ENCODE data around the gene CDH12.

DNA sequence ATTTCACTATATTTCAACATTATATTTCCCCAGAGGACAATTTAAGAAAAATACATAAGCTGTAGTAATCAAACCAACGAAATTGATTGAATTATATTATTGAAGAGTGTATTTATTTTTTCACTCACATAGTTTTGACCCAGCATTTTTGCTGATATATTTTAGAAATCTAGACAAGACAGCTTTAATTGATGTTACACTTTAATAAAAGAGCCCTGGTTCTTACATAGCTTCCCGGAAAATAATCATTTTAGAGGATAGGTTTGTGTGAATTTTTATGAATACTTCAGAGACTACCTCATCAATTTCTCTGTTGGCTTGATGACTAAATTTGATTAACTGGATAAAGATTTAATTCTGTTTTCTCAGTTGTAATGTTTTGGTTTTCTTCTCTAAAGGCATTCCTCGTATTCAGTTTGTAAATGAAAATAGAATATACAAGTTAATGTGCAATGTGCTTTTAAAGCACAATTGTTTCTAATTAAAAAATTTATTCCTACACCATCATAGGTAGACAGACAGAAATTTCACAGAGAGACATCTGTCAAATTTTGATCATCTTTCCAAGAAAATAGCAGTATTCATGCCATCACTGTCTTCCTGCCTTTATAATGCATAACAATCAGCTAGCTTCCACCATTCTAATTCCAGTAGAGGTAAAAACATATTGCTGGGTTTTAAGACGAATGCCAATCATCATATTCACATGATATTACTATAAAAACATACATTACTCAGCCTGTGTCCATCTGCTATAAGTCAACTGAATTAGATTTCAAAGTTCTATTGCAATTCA lies 441.4 kb downstream of the CDH12 start:
- TF ChIP-seq POLR2A (IDR thresholded peaks at IDR 0.05; ENCODE audit: low read length): no peak
- no peak for TF ChIP-seq GATA1 (IDR thresholded peaks at IDR 0.05; ENCODE audit: low read depth, low read length)

Measured in erythroblast (primary cell).